GM21423 (cell line): Measurements from ENCODE around the gene TCEANC.
"Not testable (repeated sequence)": the region's sequence is repeated elsewhere in the genome, so short reads cannot be mapped to it uniquely, and the experiment has no call there.

Experiments used
- ATAC-seq: cut with Tn5 transposase; IDR thresholded peaks from one replicate; pipeline ENCODE4 v1.9.1; 2021; ENCODE audit warnings: mild to moderate bottlenecking, moderate library complexity; ENCODE audit not compliant: unreplicated experiment

Gene TCEANC

GRCh38 chrX:13654116-13654515 lies 1.2 kb downstream of the TCEANC start:
- ATAC-seq: no peak

- ATAC-seq: no peak
Observed at GRCh38 chrX:13655674-13656073, 2.7 kb downstream of the TCEANC start.

GRCh38 chrX:13658602-13659001 lies 5.7 kb downstream of the TCEANC start:
- no peak for ATAC-seq

GRCh38 chrX:13659063-13659462 lies 6.1 kb downstream of the TCEANC start:
- ATAC-seq: no peak

- ATAC-seq: no peak
Observed at GRCh38 chrX:13661735-13662288, 8.9 kb downstream of the TCEANC start.

GRCh38 chrX:13662355-13662791 lies 9.4 kb downstream of the TCEANC start:
- no peak for ATAC-seq

- ATAC-seq: no peak
Observed at GRCh38 chrX:13664020-13664419, 11.1 kb downstream of the TCEANC start.

GRCh38 chrX:13666836-13667235 lies 13.9 kb downstream of the TCEANC start:
- ATAC-seq: no peak

- no peak for ATAC-seq
Observed at GRCh38 chrX:13667919-13668318, 15.0 kb downstream of the TCEANC start.

GRCh38 chrX:13669246-13669737 lies 16.4 kb downstream of the TCEANC start:
- peak; percentile 76 for ATAC-seq

- ATAC-seq: not testable (repeated sequence)
Observed at GRCh38 chrX:13669755-13670154, 16.8 kb downstream of the TCEANC start.

- no peak for ATAC-seq
Observed at GRCh38 chrX:13670197-13670596, 17.3 kb downstream of the TCEANC start.

- ATAC-seq: no peak
Observed at GRCh38 chrX:13673016-13673415, 20.1 kb downstream of the TCEANC start.

GRCh38 chrX:13676885-13677284 lies 23.9 kb downstream of the TCEANC start:
- no peak for ATAC-seq

- ATAC-seq: not testable (repeated sequence)
Observed at GRCh38 chrX:13679700-13680099, 26.8 kb downstream of the TCEANC start.

GRCh38 chrX:13681595-13681994 lies 28.7 kb downstream of the TCEANC start:
- no peak for ATAC-seq

GRCh38 chrX:13684361-13684760 lies 31.4 kb downstream of the TCEANC start:
- ATAC-seq: no peak

GRCh38 chrX:13685126-13685763 lies 32.3 kb downstream of the TCEANC start:
- peak; percentile 44 for ATAC-seq

GRCh38 chrX:13687203-13687602 lies 34.3 kb downstream of the TCEANC start:
- no peak for ATAC-seq

GRCh38 chrX:13688384-13688957 lies 35.5 kb downstream of the TCEANC start:
- ATAC-seq: no peak

GRCh38 chrX:13688958-13689740 lies 36.2 kb downstream of the TCEANC start, which contains the start of gene RAB9A:
RAB9A (plus strand) TSS chrX:13689128; CDS start chrX:13708747, 19,619 bp downstream.
- ATAC-seq: peak; percentile 58
